SK-N-SH (cell line): ENCODE results near the gene RBM14. TPM values are rescaled to one million over a fixed set of nuclear protein-coding genes. Genes with fewer than 3 reads are reported as not detected.

Experiments used
- CTCF ChIA-PET: fragments of 300-600, 350-600 bp; formaldehyde crosslinking; extraction: SDS; loops from one replicate; lab custom pipeline; 2021; lab: Yijun Ruan, JAX
- POLR2A ChIA-PET: fragments of 350-600 bp; sonication (Branson Sonifier 250); formaldehyde crosslinking; extraction: SDS; loops from one replicate; lab custom pipeline; 2020; ENCODE audit warnings: antibody characterized with exemption, inconsistent platforms; lab: Yijun Ruan, JAX
- DNase-seq: peaks from one replicate; pipeline ENCODE4 v3.0.0; 2012
- H2AFZ ChIP-seq: fragments of 200-600 bp; sonication (generic); 2 replicates; pipeline ENCODE4 v1.8.1; 2016; ENCODE audit warnings: antibody characterized with exemption, mild to moderate bottlenecking, low read depth
- H3F3A ChIP-seq: fragments of 200-600 bp; sonication (generic); replicated peaks from 2 replicates; pipeline ENCODE3; 2016; ENCODE audit warnings: antibody characterized with exemption, mild to moderate bottlenecking; ENCODE audit not compliant: insufficient read depth
- H3K27ac ChIP-seq, 2 experiments: fragments of 200-500 bp in 1 of 2; fragments of 200-600 bp in 1 of 2; sonication (Bioruptor generic) in 1 of 2; sonication (generic), shearing (Covaris generic) in 1 of 2; 2 replicates each; pipeline versions ENCODE4 v1.5.1 to v1.6.1; 2014 to 2016; ENCODE audit warnings: low read depth in 2 of 2, inconsistent platforms in 1 of 2, low read length in 1 of 2, mild to moderate bottlenecking in 1 of 2, mixed read lengths in 1 of 2
- H3K27me3 ChIP-seq: fragments of 200-600 bp; sonication (generic), shearing (Covaris generic); 2 replicates; pipeline ENCODE4 v1.6.1; 2016; ENCODE audit warnings: mixed run types; ENCODE audit not compliant: insufficient read depth
- H3K36me3 ChIP-seq, 2 experiments: fragments of 200-500 bp in 1 of 2; fragments of 200-600 bp in 1 of 2; sonication (Bioruptor generic) in 1 of 2; sonication (generic) in 1 of 2; replicated peaks in 1 of 2; 2 replicates each; pipeline versions ENCODE3 to v1.5.1; 2014 to 2016; ENCODE audit warnings: low read length in 1 of 2, mild to moderate bottlenecking in 1 of 2; ENCODE audit not compliant: insufficient read depth in 2 of 2, control insufficient read depth in 1 of 2
- H3K4me1 ChIP-seq, 2 experiments: fragments of 200-500 bp in 1 of 2; fragments of 200-600 bp in 1 of 2; sonication (Bioruptor generic) in 1 of 2; sonication (generic), shearing (Covaris generic) in 1 of 2; 2 replicates each; pipeline versions ENCODE4 v1.5.1 to v1.6.1; 2014 to 2016; ENCODE audit warnings: low read depth in 1 of 2, low read length in 1 of 2, mixed run types in 1 of 2; ENCODE audit not compliant: insufficient read depth in 2 of 2, control insufficient read depth in 1 of 2
- H3K4me2 ChIP-seq: fragments of 200-600 bp; sonication (generic), shearing (Covaris generic); 2 replicates; pipeline ENCODE4 v1.6.1; 2017; ENCODE audit warnings: mixed run types
- H3K4me3 ChIP-seq, 2 experiments: fragments of 200-500 bp in 1 of 2; fragments of 200-600 bp in 1 of 2; sonication (Bioruptor generic) in 1 of 2; sonication (generic), shearing (Covaris generic) in 1 of 2; 2 replicates each; pipeline versions ENCODE4 v1.5.1 to v1.8.1; 2014 to 2016; ENCODE audit warnings: low read depth in 2 of 2, inconsistent platforms in 1 of 2, low read length in 1 of 2, mild to moderate bottlenecking in 1 of 2, mixed read lengths in 1 of 2, moderate library complexity in 1 of 2
- H3K79me2 ChIP-seq: fragments of 200-600 bp; sonication (generic); 2 replicates; pipeline ENCODE4 v1.8.1; 2017; ENCODE audit warnings: mild to moderate bottlenecking; ENCODE audit not compliant: insufficient read depth
- H3K9ac ChIP-seq: fragments of 200-600 bp; sonication (generic); 2 replicates; pipeline ENCODE4 v1.6.1; 2017; ENCODE audit warnings: mixed run types
- H3K9me2 ChIP-seq: fragments of 200-600 bp; sonication (generic); 2 replicates; pipeline ENCODE4 v1.6.1; 2017; ENCODE audit warnings: mixed run types
- H3K9me3 ChIP-seq: fragments of 200-600 bp; sonication (generic); 2 replicates; pipeline ENCODE4 v1.6.1; 2017; ENCODE audit warnings: mixed run types, mild to moderate bottlenecking, moderate library complexity
- H4K20me1 ChIP-seq: fragments of 200-600 bp; sonication (generic); 2 replicates; pipeline ENCODE4 v1.6.1; 2017; ENCODE audit warnings: mild to moderate bottlenecking, mixed run types; ENCODE audit not compliant: insufficient read depth
- CHD2 ChIP-seq: fragments of 150-350 bp; IDR thresholded peaks from 2 replicates; pipeline ENCODE4 v1.6.1; 2018; ENCODE audit warnings: low read length; ENCODE audit not compliant: partially characterized antibody
- ELF1 ChIP-seq: IDR thresholded peaks from 2 replicates; pipeline ENCODE4 v1.4.0; 2012
- EP300 ChIP-seq, 2 experiments: IDR thresholded peaks; 2 replicates each; pipeline versions ENCODE4 v1.4.0 to v1.6.1; 2012; ENCODE audit warnings: borderline replicate concordance in 1 of 2, low read depth in 1 of 2, low read length in 1 of 2
- FOXJ3 ChIP-seq: sonication (generic); formaldehyde crosslinking; IDR thresholded peaks from 2 replicates; pipeline ENCODE4 v1.5.1; 2020; ENCODE audit warnings: mild to moderate bottlenecking, missing genetic modification reagents
- GABPA ChIP-seq: IDR thresholded peaks from 2 replicates; pipeline ENCODE4 v1.4.0; 2012; ENCODE audit warnings: low read depth, mild to moderate bottlenecking
- IRF3 ChIP-seq: fragments of 150-350 bp; IDR thresholded peaks from 2 replicates; pipeline ENCODE4 v1.6.1; 2016; ENCODE audit warnings: mild to moderate bottlenecking, low read depth, low read length
- JUND ChIP-seq: IDR thresholded peaks from 2 replicates; pipeline ENCODE4 v1.4.0; 2012
- MXI1 ChIP-seq: IDR thresholded peaks from 2 replicates; pipeline ENCODE4 v1.6.1; 2012; ENCODE audit warnings: mild to moderate bottlenecking, low read depth, low read length, improper control_type of control experiment
- NFIC ChIP-seq: IDR thresholded peaks from 2 replicates; pipeline ENCODE4 v1.4.0; 2012; ENCODE audit warnings: borderline replicate concordance
- RCOR1 ChIP-seq: fragments of 150-350 bp; IDR thresholded peaks from 2 replicates; pipeline ENCODE4 v1.6.1; 2017; ENCODE audit warnings: antibody characterized with exemption, low read length
- RFX5 ChIP-seq: IDR thresholded peaks from 2 replicates; pipeline ENCODE4 v1.6.1; 2012; ENCODE audit warnings: mild to moderate bottlenecking, improper control_type of control experiment, low read length
- RXRA ChIP-seq: IDR thresholded peaks from 2 replicates; pipeline ENCODE4 v1.4.0; 2012; ENCODE audit warnings: low read depth, mild to moderate bottlenecking, borderline replicate concordance
- SIN3A ChIP-seq: IDR thresholded peaks from 2 replicates; pipeline ENCODE4 v1.6.1; 2012; ENCODE audit warnings: low read depth, mild to moderate bottlenecking, low read length, moderate library complexity, borderline replicate concordance
- SMC3 ChIP-seq: IDR thresholded peaks from 2 replicates; pipeline ENCODE4 v1.6.1; 2012; ENCODE audit warnings: low read depth, low read length, improper control_type of control experiment
- TAF1 ChIP-seq: IDR thresholded peaks from 2 replicates; pipeline ENCODE4 v1.6.1; 2012; ENCODE audit warnings: low read depth, mild to moderate bottlenecking, low read length, moderate library complexity, borderline replicate concordance
- TCF12 ChIP-seq: IDR thresholded peaks from 2 replicates; pipeline ENCODE4 v1.4.0; 2012
- TEAD4 ChIP-seq: IDR thresholded peaks from 2 replicates; pipeline ENCODE4 v1.4.0; 2012; ENCODE audit warnings: mild to moderate bottlenecking, borderline replicate concordance; ENCODE audit not compliant: insufficient read depth
- USF1 ChIP-seq: IDR thresholded peaks from 2 replicates; pipeline ENCODE4 v1.4.0; 2012; ENCODE audit warnings: low read depth, borderline replicate concordance
- YY1 ChIP-seq: IDR thresholded peaks from 2 replicates; pipeline ENCODE4 v1.4.0; 2012; ENCODE audit warnings: low read depth, mild to moderate bottlenecking
- WGBS: methylation state at CpG from one replicate; pipeline ENCODE4 v1.1.6; 2017; ENCODE audit warnings: low lambda C conversion rate; 5-methylcytosine and 5-hydroxymethylcytosine counted together
- polyA plus RNA-seq, 3 experiments: library from polyadenylated mRNA; depleted of rRNA; stranded (reverse); fragments of >200 nt; gene quantifications; 2 replicates each; pipeline ENCODE4 v1.2.3, GENCODE V29; 2012
- TF ChIP-seq, protein P1 (sequence below): fragments of 150-350 bp; IDR thresholded peaks from 2 replicates; pipeline ENCODE4 v1.6.1; 2017; ENCODE audit warnings: antibody characterized with exemption, low read length, low read depth, borderline replicate concordance

RBM14 gene
- polyA plus RNA-seq, 1 of the 3 experiments (the other 2 are of a cell fraction), result 19.8 TPM

DNA sequence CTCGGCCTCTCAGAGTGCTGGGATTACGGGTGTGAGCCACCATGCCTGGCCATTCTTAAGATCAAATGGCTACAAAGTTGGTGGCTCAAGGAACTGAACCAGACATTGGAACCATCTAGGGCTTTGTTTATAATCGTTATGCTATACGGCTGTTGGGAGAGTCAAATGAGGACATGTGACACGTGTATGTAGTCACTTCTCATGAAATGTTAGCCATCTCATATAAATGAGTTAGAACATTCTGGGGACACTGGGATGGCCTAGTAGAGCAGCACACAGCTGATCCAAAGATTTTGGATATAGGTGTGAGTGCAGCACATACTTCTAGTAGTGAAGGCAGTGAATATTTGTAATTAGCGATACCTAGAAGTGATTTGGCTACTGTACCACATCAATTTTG lies 15.5 kb downstream of the RBM14 start:
- no peaks in the 10 kb centered on the region for H3K4me1 ChIP-seq
- CTCF ChIA-PET, result interaction anchor here (1.6 kb wide), 1 partner anchor 39 kb away, joined by 5 read pairs; the partner anchor contains the start of genes CCDC87 and CCS
- TF ChIP-seq JUND (no peak), ELF1 (no peak), MXI1 (no peak), NFIC (no peak), SIN3A (no peak), FOXJ3 (no peak), IRF3 (no peak), TAF1 (no peak), EP300 (IDR thresholded peaks at IDR 0.05; ENCODE audit: borderline replicate concordance in 1 of 2, low read depth in 1 of 2, low read length in 1 of 2) (no peak), CHD2 (no peak), USF1 (no peak), YY1 (no peak), GABPA (no peak), RFX5 (no peak), SMC3 (no peak), TCF12 (no peak), RXRA (no peak), TEAD4 (no peak), RCOR1 (no peak)
- TF ChIP-seq, protein P1, sequence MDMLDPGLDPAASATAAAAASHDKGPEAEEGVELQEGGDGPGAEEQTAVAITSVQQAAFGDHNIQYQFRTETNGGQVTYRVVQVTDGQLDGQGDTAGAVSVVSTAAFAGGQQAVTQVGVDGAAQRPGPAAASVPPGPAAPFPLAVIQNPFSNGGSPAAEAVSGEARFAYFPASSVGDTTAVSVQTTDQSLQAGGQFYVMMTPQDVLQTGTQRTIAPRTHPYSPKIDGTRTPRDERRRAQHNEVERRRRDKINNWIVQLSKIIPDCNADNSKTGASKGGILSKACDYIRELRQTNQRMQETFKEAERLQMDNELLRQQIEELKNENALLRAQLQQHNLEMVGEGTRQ, result no peak
- H3F3A ChIP-seq, result peaks cover 24% of the 10 kb centered on the region
- no peak overlapping the region for H3K4me3 ChIP-seq
- H3K36me3 ChIP-seq, result peaks cover 32 to 47% of the 10 kb centered on the region in 2 experiments
- H3K9ac ChIP-seq, result no peak overlapping the region
- no peak overlapping the region for H2AFZ ChIP-seq
- no peak overlapping the region for H3K4me2 ChIP-seq
- peaks cover 51% of the 10 kb centered on the region for H4K20me1 ChIP-seq
- H3K27ac ChIP-seq, result no peak overlapping the region
- H3K79me2 ChIP-seq, result peaks cover 100% of the 10 kb centered on the region
- no peaks in the 10 kb centered on the region for H3K9me2 ChIP-seq
- WGBS, result 100% methylated on average over 4 of the region's 6 CpGs
- POLR2A ChIA-PET, result no interaction called here
- H3K9me3 ChIP-seq, result no peaks in the 10 kb centered on the region
- no peaks in the 10 kb centered on the region for H3K27me3 ChIP-seq
- DNase-seq, result no peak
